ENCODE results near the gene APCDD1L.
A peak's percentile ranks its signal among the peaks of the same experiment; 100 is the strongest.

Gene APCDD1L

GRCh38 chr20:58466729-58467571 is 48.2 kb downstream of the APCDD1L start:
- no peak for DNase-seq (ENCODE audit: low read depth in 2 of 2)

GRCh38 chr20:58466095-58466708 is 49.0 kb downstream of the APCDD1L start:
- no peak for DNase-seq (ENCODE audit: low read depth in 2 of 2)

- DNase-seq (ENCODE audit: low read depth in 2 of 2) = no peak
Measured at GRCh38 chr20:58464838-58465237, 50.4 kb downstream of the APCDD1L start.

- DNase-seq (ENCODE audit: low read depth in 2 of 2) = no peak
Measured at GRCh38 chr20:58463256-58463655, 51.9 kb downstream of the APCDD1L start.

- no peak for DNase-seq (ENCODE audit: low read depth in 2 of 2)
Measured at GRCh38 chr20:58461899-58462298, 53.3 kb downstream of the APCDD1L start.

GRCh38 chr20:58461104-58461503 is 54.1 kb downstream of the APCDD1L start:
- no peak for DNase-seq (ENCODE audit: low read depth in 2 of 2)

- no peak for DNase-seq (ENCODE audit: low read depth in 2 of 2)
Measured at GRCh38 chr20:58459058-58459750, 56.0 kb downstream of the APCDD1L start.

- DNase-seq (ENCODE audit: low read depth in 2 of 2) = no peak
Measured at GRCh38 chr20:58458342-58459057, 56.7 kb downstream of the APCDD1L start.

GRCh38 chr20:58457083-58457695 is 58.0 kb downstream of the APCDD1L start:
- no peak for DNase-seq (ENCODE audit: low read depth in 2 of 2)

- DNase-seq (ENCODE audit: low read depth in 2 of 2) = no peak
Measured at GRCh38 chr20:58454460-58454859, 60.7 kb downstream of the APCDD1L start.

GRCh38 chr20:58453391-58453790 is 61.8 kb downstream of the APCDD1L start:
- DNase-seq (ENCODE audit: low read depth in 2 of 2) = no peak

GRCh38 chr20:58452667-58453255 is 62.4 kb downstream of the APCDD1L start:
- DNase-seq (ENCODE audit: low read depth in 2 of 2) = no peak

- no peak for DNase-seq (ENCODE audit: low read depth in 2 of 2)
Measured at GRCh38 chr20:58450254-58450653, 64.9 kb downstream of the APCDD1L start.

GRCh38 chr20:58449681-58450221 is 65.4 kb downstream of the APCDD1L start:
- no peak for DNase-seq (ENCODE audit: low read depth in 2 of 2)

- no peak for DNase-seq (ENCODE audit: low read depth in 2 of 2)
Measured at GRCh38 chr20:58448958-58449357, 66.2 kb downstream of the APCDD1L start.

- peak; percentile 32 to 41 for DNase-seq (ENCODE audit: low read depth in 2 of 2)
Measured at GRCh38 chr20:58447511-58448391, 67.4 kb downstream of the APCDD1L start.

GRCh38 chr20:58446960-58447265 is 68.3 kb downstream of the APCDD1L start:
- DNase-seq (ENCODE audit: low read depth in 2 of 2) = no peak

GRCh38 chr20:58446264-58446959 is 68.8 kb downstream of the APCDD1L start:
- no peak for DNase-seq (ENCODE audit: low read depth in 2 of 2)

- no peak for DNase-seq (ENCODE audit: low read depth in 2 of 2)
Measured at GRCh38 chr20:58444746-58445255, 70.4 kb downstream of the APCDD1L start.

Measured in stimulated activated CD4-positive, alpha-beta T cell treated with anti-CD3 and anti-CD28 coated beads, Interleukin-1b, Interleukin-23, amount 100 ng/mL, for 4 hours (primary cell).